GM21526 (cell line): ENCODE data around the gene TMC6.
"Not testable (repeated sequence)": the region's sequence is repeated elsewhere in the genome, so short reads cannot be mapped to it uniquely, and the experiment has no call there.

Source experiments
- ATAC-seq: cut with Tn5 transposase; IDR thresholded peaks from one replicate; pipeline ENCODE4 v1.9.1; 2021; ENCODE audit warnings: moderate library complexity; ENCODE audit not compliant: unreplicated experiment, low FRiP score

The TMC6 gene, protein sequence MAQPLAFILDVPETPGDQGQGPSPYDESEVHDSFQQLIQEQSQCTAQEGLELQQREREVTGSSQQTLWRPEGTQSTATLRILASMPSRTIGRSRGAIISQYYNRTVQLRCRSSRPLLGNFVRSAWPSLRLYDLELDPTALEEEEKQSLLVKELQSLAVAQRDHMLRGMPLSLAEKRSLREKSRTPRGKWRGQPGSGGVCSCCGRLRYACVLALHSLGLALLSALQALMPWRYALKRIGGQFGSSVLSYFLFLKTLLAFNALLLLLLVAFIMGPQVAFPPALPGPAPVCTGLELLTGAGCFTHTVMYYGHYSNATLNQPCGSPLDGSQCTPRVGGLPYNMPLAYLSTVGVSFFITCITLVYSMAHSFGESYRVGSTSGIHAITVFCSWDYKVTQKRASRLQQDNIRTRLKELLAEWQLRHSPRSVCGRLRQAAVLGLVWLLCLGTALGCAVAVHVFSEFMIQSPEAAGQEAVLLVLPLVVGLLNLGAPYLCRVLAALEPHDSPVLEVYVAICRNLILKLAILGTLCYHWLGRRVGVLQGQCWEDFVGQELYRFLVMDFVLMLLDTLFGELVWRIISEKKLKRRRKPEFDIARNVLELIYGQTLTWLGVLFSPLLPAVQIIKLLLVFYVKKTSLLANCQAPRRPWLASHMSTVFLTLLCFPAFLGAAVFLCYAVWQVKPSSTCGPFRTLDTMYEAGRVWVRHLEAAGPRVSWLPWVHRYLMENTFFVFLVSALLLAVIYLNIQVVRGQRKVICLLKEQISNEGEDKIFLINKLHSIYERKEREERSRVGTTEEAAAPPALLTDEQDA

DNA sequence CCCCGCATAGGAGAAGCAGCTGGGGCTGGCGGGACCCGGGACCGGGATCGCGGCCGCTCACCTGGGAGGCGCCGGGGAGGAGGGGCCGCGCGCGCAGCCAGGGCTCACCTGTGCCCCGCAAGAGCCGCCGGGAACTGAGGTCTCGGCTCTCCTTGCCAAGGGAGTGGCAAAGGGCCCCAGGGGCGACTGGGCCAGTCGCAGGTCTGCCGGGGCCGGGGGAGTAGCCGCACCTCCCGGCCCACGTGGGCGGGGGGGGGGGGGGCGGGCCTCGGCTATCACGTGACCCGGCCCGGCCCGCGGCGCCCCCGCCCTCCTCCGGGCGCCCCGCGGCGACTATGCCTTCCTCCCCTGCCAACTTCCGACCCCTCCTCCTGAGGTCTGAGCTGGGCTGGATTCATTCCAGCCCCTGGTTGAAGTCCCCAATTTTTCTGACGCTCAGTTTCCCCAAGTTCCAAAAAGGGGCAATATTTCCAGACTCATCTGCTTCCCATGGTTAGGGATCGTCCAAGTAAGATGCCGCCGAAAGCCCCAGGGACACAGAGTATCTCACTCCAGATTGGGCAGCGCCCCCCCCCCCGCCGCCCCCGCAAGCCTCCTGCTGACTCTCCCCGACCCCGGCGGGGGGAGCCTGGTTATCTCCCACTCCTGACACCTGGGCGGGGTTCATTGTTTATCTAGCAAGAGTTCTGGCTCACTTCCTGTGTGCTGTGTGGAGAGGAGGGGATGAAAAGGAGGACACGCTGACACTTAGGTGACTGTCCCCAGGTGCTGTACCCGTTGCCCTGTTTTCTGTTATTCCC is at the start of gene TMC6:
TMC6 (minus strand) TSS at position 205 of the 800 bp plus-strand sequence. CDS start 1,923 bp downstream, outside the sequence.
- ATAC-seq, result no peak

DNA sequence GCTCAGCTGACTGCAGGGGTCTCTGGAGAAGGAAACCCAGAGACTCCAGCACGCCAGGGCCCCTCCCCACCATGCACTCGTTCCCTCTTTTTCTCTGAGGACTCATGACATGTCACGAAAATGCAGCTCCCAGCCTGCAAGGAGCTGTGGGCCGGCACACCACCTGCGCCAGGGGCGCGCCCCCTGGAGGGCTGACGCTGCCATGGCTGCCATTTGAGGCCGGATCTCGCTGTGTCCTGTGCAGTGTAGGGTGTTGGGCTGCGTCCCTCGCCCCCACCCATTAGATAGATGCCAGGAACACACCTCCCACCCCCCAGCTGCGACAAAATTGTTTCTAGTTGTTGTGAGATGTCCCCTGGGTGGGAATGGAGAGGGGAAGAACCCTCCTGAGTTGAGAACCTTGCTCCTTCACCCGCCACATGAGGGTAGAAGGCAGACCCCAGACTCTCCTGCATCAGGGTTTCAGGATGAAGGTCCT is 48.0 kb upstream of the TMC6 start:
- no peak for ATAC-seq

DNA sequence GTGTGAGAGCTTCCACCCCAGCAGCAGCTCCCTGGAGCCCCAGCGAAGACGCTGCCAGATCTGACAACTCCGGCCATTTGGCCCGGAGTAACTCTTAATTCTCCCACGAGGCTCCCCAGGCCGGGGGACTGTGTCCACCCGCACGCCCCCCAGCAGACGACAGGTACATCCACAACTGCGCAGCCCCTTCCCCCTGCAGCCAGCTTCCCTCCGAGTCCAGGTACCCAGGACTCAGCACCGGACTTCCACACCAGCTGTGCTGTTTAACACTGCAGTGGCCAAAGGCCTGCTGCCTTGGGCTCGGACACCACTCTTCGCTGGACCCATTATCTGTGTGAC is 47.1 kb upstream of the TMC6 start:
- ATAC-seq, result no peak

DNA sequence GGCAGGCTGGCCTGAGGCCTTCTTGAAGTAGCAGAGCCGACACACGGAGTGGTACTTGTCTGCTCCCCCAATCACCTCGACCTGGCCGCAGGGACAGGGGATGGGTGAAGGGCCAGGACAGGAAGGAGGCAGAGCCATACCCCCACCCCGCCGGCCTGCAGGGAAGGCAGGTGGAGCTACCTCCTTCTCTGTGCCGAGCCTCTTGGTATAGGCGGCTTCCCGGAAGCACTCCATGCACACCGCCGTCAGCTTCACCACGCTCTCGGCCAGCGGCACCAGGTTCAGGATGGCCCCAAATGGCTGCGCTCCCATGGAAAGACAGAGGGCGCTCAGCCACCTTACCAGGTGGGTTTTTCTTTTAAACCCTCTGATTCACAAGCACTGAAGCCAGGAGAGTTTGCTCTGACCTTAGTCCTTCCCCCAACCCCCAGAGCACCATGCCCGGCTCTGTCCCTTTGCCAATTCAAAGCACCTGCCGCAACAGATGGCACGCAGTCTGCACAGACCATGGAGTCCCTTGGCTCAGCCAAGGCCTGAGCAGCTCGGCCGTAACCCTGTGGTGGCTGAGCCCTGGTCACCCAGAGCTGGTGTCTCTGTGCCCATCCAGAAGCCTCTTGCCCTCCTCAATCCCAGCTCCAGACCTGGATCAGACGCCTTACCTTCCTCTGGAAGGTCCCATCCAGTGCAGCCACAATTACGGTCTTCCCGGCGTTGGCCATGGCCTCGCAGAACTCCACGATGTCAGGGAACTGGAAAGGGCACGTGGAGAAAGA is 46.5 kb upstream of the TMC6 start:
- ATAC-seq, result no peak

DNA sequence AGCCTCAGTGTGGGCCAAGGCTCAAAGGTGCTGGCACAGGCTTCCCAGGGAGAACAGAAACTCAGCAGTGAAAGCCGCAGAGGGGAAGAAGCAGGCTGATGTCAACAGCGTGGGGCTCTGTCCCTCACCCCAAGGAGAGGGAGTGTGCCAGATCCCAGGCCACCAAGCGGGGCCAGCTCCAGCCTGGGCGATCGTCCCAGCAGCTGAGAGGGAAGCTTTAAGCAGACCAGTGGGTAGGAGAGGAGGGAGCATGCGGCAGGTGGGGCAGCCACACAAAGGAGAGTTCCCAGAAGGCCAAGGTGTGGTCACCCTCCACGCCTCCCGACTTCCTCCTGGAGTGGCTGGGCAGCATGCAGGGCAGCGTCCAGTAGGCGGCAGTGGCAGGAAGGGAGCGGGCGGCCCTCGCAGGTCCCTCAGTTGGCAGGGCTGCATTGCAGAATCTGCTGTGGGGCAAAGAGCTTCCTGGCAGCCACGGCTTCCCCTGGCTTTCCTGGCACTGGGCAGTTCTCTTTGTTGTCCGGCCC is 45.9 kb upstream of the TMC6 start:
- no peak for ATAC-seq

DNA sequence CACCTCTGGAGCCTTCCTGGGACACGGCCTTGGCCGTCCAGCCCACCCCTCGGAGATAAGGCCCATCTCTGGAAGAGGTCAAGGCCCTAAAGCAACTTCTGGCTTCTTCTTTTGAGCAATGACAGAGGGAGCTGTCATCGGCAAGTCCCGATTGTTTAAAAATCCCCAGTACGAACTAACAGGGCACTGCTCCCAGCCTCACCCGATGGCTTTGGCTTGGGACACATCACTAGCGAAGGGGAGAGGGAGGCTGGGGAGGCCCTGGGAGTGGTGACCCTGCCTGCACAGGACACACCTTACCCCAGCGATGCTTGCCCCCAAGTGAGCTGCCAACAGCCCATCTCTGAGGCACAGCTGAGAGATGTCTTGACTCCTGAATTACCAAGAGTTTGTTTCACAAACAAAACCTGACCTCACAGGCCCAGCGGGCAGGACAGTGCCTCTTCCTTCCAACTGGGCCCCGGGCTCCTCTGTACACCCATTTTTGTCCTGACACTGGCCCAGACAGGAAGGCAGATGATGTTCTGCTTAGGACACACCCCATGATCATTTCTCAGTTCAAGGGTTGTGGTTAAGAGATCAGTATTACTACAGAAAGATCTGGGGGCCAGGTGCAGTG is 44.7 kb upstream of the TMC6 start:
- ATAC-seq, result no peak

DNA sequence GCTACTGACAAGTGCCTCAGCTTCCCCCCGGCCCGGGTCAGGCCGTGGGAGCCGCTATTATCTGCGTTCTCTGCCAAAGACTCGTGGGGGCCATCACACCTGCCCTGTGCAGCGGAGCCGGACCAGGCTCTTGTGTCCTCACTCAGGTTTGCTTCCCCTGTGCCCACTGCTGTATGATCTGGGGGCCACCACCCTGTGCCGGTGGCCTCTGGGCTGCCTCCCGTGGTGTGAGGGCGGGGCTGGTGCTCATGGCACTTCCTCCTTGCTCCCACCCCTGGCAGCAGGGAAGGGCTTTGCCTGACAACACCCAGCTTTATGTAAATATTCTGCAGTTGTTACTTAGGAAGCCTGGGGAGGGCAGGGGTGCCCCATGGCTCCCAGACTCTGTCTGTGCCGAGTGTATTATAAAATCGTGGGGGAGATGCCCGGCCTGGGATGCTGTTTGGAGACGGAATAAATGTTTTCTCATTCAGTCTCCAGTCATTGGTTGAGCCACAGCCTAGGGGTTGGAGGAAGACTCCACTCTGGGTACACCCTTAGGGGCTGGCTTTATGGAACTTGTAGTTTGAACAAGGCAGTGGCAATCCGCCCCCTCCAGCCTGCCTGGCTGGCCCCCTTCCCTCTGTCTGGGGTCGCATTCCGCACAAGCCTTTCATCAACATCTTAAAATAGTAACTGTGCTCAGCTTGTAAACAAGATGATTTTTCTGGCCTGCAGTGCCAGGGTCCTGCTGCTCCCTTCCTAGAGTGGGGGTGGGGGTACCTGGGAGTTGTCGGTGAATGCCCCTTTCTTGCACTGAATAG is 43.9 kb upstream of the TMC6 start:
- ATAC-seq, result no peak

DNA sequence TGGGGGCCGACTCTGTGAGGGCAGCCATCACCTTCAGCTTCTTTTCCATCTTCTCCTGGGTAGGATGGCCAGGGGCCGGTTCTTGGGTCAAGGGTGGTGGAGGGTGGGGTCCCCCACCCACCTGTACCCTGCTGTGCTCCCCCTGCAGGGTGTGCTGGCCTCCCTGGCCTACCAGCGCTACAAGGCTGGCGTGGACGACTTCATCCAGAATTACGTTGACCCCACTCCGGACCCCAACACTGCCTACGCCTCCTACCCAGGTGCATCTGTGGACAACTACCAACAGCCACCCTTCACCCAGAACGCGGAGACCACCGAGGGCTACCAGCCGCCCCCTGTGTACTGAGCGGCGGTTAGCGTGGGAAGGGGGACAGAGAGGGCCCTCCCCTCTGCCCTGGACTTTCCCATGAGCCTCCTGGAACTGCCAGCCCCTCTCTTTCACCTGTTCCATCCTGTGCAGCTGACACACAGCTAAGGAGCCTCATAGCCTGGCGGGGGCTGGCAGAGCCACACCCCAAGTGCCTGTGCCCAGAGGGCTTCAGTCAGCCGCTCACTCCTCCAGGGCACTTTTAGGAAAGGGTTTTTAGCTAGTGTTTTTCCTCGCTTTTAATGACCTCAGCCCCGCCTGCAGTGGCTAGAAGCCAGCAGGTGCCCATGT is 43.2 kb upstream of the TMC6 start:
- ATAC-seq, result not testable (repeated sequence)

DNA sequence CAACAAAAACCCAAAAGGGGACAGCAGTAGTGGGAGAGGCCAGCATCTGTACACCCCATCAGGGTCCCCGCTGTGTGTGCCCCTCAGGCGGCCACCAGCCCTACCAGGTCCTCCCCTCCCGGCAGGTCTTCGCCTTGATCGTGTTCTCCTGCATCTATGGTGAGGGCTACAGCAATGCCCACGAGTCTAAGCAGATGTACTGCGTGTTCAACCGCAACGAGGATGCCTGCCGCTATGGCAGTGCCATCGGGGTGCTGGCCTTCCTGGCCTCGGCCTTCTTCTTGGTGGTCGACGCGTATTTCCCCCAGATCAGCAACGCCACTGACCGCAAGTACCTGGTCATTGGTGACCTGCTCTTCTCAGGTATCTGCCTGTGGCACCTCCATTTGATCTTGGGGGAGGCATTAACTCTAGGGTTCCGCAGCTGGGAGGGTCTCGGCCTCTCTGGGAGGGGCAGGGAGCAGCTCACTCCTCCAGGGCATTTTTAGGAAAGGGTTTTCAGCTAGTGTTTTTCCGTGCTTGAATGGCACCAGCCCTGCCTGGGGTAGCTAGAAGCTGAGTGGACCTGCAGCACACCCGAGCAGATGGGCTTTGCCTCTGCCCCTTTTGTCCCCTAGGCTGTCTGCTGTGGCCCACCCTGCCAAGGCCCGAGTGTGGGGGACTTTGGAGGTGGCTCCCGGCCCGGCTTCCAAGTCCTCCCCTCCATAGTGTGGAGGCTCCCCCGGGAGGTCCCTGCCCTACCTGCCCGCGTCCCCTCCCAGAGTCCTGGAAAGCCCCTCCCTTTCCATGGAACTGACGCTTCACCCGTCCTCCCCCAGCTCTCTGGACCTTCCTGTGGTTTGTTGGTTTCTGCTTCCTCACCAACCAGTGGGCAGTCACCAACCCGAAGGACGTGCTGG is 42.4 kb upstream of the TMC6 start:
- ATAC-seq, result no peak

DNA sequence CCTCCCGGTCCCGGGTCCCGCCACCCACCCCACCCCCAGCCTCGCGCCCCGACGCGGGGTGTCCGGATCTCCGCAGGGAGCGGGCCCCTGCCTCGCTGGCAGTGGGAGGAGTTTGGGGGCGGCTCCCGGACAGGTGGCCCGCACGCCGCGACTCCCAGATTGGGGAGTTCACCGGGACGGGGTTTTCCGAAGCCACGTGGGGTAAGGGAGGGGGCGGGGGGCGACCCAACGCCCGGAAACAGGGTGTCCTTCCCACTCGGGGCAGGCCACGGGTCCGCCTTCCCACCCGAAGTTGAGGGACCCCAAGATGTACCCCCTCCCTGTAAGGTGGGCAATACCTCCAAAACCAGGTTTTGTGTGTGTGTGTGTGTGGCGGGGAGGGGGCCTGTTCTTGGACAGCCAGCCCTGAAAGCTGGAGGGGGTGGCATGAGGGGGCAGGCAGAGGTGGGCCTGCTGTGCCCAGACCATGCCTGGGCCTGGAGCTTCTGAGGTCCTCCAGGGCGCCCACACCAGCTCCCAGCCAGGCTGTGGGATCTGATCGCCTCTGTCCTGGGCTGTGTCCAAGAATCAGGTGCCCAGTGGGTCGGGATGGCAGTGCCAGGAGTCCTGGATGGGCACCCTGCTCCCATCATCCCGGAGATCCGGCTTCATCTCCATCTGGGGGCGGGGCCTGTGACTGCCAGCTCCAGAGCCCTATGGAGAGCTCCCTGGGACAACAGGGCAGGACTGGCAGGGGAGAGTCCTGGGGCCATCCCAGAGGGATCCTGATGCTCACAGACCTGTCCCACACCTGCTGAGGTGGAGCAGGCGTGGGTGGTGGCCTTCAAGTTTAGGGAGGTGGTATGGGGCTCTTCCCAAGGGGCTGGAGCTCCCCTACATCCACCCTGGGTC is 40.6 kb upstream of the TMC6 start:
- ATAC-seq, result peak; percentile 9

DNA sequence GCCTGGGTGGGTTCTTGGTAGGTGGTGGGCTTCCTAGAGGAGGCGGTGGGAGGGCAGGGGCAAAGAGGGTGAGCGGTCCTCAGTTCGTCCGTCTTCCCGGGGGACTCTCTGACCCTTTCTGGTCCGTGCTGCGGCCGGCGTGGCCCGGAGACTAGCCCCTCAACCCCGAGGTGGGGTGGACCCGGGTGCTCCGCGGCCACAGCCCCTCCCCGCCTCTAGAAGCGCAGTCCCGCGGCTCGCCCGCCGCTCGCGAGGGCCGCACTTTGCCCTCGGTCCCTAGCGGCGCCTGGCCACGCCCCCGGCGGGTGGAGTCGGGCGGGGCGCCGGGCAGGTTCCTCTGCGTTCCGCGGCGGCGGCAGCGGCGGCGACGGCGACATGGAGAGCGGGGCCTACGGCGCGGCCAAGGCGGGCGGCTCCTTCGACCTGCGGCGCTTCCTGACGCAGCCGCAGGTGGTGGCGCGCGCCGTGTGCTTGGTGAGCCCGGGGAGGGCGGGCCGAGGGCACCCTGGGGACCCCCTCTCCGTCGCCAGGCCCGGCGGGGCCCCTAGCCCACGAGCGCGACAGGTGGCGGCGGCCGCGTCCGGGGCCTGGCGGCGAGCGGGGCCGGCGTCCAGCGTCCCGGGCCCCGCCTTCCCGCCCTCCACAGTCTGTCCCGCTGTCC is 39.8 kb upstream of the TMC6 start, which contains the start of gene SYNGR2:
SYNGR2 (plus strand) TSS at position 340 of the 661 bp plus-strand sequence; CDS start at position 376, 36 bp downstream.
- ATAC-seq, result peak; percentile 43

DNA sequence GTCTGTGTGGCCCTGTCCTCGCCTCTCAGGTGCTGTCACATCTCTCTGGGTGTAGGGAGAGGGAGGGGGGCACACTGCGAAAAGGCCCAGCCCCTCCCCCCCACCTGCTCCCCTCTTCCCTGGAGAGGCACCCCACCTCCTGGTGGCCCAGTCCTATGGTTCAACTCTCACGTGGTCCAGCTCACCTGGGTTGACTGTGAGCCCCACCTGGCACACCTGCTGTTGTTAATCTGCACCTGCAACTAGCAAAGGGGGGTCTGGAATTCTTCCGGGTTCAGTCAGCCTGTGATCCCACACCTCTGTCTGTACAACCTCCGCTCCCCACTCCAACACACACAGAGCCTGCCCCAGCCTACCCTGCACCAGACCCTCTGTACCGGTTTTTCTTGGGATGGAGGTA is 37.9 kb upstream of the TMC6 start:
- no peak for ATAC-seq

DNA sequence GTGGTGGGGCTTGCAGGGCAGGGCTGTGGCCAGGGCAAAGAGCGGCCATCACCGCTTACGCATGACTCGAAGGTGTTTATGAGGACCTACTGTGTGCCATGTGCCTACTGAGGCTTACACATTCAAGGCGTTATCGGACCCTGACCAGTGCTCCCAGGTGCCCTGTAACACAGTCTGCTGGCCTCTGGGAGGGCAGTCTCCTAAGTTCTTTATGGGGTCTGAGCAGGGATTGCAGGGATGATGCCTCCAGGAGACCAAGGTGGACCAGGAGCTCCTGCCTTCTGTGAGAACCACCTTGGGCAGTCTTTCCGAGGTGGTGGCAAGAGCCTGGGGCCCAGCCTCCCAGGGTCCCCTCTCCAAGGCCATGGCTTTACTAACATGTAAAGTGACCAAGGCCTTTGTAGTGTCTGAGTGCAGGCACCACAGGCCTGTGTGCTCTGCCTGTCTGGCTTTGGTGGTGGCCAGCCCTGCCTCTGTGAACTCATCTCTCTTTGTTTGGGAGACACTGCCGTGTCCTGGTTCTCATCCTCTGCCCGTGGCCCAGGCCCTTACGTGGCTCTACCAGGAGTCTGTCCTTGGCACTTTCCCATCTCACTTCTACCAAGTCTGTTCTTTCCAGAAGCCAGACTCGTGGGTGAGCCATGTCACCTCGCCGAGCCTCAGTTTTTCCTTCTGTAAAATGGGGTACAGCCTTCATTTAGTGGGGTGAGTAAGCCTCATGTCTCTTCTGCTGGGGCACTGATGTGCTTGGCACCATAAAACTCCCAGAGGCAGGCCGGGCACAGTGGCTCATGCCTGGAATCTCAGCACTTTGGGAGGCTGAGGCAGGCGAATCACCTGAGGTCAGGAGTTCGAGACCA is 36.4 kb upstream of the TMC6 start:
- no peak for ATAC-seq

DNA sequence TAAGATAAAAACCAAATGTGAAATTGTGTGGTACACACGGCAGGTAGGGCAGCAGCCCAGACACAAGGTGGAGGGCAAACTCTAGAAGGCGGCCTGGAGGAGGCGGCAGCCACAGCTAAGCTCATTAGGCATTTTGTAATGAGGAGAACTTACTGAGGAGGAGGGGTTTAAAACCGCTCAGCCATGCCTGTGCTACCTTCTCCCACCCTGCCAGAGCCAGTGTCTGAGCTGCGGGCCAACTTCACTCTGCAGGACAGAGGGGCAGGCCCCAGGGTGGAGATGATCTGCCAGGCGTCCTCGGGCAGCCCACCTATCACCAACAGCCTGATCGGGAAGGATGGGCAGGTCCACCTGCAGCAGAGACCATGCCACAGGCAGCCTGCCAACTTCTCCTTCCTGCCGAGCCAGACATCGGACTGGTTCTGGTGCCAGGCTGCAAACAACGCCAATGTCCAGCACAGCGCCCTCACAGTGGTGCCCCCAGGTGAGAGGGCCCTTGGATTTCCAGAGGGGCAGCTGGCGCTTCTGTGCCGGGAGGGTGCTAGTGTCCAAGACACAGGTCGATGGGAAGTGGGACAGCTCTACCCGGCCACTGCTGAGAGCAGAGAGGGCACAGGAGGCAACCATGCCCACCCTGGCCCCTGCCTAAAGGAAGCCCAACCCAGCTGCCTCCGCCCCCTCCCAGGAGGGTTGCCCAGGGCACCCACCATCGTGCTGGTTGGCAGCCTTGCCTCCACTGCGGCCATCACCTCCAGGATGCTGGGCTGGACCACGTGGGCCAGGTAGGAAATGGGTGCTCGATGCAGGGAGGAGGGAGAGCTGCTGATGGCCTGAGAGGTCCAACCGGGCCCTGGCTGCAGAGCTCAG is 35.6 kb upstream of the TMC6 start:
- no peak for ATAC-seq
